ENCODE results near the gene ARFIP2.
A peak's percentile ranks its signal among the peaks of the same experiment; 100 is the strongest.
"Not testable (repeated sequence)": the region's sequence is repeated elsewhere in the genome, so short reads cannot be mapped to it uniquely, and the experiment has no call there.

The ARFIP2 gene, protein sequence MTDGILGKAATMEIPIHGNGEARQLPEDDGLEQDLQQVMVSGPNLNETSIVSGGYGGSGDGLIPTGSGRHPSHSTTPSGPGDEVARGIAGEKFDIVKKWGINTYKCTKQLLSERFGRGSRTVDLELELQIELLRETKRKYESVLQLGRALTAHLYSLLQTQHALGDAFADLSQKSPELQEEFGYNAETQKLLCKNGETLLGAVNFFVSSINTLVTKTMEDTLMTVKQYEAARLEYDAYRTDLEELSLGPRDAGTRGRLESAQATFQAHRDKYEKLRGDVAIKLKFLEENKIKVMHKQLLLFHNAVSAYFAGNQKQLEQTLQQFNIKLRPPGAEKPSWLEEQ

DNA sequence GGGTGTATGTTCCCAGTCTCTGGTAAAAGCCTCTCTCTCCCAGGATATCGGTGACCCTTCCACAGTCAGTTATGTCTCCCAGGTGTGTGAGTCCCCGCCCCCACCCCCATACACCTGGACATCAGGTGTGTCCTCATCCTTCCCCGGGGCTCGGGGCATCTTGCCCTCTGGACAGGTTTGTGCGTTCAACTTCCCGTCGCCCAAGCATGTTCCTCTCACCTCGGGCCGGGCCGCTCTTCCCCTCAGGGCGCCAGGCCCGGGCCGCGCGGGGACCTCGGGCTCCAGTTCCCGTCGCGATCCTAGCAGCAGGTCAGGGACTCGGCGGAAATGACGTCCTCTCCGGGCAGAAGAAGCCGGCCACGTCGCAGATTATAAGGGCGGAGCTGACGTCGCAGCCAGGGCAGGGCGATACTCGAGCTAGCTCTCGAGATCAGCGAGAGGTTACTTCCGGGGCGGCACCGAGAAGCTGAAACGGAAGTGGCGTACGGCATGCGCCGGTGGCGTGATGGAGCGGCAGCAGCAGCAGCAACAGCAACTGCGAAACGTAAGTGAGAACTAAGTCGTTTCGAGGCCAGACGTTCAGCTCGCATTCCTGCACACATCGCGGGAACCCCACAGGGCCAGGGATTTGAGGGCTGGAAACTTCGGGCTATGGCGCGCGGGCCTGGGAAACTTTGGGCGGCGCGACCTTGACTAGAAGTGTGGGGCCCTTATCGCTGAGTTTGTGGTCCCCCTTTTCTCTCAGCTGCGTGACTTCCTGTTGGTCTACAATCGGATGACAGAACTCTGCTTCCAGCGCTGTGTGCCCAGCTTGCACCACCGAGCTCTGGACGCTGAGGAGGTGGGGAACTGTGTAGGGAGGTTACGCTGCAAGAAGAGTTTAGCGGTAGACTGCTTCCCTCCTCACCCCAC, at the start of gene ARFIP2, which contains the start of gene TIMM10B:
ARFIP2 (minus strand) TSS at position 320 of the 912 bp plus-strand sequence. CDS start 910 bp downstream, outside the sequence.
TIMM10B (plus strand) TSS at position 490 of the 912 bp plus-strand sequence; CDS start at position 506, 16 bp downstream.
- DNase-seq: peak; percentile 93 to 97

DNA sequence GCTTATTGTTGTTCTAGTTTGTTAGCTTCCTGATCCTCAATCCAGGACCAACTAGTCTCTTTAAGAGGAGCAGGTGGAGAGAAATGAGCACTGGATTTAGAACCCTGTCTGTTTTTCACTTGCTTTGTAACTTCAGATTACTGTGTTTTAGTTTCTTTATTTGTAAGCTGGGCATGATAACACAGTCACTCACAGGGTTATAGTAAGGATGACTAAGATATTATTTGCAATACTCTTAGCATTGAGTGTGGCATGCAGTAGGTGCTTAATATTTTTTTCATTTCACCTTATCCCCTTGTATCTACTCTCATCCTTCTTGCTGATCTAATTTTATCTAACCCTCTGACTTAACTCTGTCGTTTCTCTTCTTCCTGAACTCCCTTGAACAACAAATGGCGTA, 49.7 kb upstream of the ARFIP2 start:
- no peak for DNase-seq

DNA sequence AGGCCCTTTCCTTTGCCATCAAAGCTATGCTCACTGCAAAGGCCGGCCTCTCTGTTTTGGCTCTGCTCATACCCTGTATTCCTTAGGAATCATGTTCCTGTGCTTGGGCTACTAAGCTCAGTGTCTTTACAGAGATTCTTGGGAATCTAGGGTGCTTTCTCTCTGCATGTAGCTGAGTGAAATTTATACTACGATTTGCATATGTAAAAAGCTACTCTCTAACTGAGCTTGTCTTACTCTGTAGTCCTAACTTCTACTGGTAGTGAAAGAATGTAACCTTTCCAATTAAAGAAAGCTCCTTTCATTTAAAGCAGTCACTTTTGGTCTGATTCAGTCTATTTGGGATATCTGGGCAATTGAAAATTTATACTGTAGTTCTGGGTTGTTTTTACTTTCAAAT, 48.1 kb upstream of the ARFIP2 start:
- no peak for DNase-seq

DNA sequence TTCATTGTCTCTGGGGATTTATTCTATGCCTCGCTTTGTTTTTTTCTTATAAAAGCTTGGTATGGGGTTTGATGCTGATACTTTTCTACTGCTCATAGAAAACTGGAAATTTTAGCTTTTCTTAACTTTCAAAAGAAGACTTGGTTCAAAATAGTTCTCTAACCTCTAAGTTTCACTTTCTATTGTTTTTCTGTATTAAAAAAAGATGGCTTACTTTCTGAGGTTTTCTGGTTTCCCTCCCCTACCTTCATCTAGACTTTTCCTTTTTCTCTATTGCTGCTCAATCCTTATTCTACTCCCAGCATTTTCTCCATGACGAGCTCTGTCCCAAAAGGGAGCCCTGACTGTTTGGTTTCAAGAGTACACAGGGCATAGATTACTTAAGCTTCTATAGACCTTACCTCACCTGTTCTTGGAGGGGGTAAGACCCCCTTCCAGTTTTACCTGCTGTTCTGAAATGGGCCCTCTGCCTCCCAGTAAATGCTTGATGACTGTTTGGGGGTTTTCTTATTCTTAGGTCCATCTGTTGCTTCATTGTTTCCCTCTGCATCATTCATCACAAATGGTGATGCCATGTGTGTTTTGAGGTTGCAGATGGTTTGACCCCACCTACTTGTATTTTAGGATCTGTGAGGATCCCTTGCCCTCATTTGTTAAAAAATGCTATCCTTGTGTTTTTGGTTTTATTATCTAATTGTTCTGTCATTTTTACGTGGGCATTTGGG, 45.4 kb upstream of the ARFIP2 start:
- no peak for DNase-seq

DNA sequence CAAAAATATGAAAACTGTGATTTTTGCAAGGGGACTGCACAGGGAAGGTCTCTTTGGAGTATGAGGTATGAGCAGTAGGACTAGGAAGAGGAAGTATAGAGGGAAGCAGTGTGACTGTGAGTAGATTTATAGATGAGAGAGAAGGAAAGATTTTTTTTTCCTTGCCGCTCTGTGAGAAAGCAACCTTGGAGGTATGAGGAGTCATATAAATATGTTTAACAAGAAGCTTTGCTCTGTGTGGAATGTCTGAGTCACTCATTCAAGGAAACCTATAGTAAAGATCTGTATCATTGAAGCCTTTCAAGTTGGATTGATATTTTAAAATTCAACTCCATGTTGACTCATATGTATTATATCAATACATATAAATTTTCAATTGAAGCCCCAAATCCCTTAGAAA, 42.1 kb upstream of the ARFIP2 start:
- no peak for DNase-seq

DNA sequence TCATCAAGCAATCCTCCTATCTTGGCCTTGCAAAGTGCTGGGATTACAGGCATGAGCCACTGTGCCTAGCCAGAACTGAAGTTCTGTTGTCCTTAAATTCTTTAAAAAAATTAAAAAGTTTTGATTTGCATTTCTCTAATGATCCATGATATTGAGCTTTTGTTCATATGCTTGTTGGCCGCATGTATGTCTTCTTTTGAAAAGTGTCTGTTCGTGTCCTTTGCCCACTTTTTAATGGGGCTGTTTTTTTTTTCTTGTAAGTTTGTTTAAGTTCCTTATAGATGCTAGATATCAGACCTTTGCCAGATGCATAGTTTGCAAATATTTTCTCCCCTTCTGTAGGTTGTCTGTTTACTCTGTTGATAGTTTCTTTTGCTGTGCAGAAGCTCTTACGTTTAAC, 40.8 kb upstream of the ARFIP2 start:
- DNase-seq: not testable (repeated sequence)

DNA sequence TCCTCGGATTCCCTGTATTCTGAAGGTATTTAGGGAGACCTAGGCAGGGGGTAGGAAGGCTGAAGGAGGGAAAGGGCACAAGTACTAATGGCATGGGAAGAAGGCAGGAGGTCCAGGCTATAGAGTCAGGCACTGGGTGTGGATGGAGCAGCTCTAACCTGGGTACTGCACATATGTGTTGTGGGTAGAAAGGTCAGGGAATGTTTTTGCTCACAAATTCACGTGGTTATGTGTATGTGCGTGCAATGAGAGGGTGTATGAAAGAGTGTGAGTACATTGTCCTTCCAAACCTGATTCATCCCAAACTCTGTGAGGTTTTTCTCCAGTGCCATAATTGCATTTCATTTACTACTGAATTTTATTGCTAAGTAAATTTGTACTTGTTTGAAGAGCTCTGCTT, 39.1 kb upstream of the ARFIP2 start:
- DNase-seq: no peak

DNA sequence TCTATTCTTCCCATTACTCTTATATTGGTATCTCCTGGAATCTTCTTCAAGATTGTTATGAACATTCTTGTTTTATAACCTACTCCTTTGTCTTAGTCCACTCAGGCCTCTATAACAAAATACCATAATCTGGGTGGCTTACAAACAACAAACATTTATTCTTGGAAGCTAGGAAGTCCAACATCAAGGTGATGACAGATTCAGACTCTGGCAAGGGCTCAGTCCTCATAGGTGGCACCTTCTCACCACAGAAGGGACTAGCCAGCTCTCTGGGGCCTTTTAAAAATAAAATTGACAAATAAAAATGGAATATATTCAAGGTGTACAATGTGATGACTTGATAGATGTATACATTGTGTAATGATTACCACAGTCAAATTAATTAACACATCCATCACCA, 35.7 kb upstream of the ARFIP2 start:
- DNase-seq: no peak

DNA sequence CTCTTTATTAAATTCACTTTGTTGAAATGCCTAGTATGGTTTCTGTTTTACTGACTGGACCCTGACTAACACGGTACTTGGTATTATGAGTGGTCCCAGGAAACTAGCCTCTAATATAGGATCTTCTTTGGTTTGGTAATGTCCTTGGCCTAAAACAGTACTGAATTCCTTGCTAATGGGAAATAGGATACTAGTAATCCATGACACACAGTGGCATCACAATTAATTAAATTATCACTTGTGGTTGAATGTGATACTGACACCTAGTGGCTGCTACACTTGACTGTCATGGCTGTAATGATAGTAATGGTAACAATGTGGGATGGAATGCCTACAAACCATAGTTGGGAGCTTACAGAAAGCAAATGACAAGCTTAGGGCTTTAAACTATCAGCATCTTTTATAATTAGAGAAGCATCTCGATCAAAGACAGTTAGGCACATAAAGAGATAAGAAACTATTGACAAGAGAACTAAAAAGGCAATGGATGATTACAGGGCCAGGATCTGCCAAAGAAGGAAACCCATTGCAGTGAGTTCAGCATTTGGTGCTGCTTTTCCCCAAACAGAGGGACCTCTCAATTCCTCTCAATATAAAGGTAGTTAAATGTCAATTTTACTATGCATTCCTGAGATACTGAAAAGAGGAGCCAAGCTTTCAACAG, 24.6 kb upstream of the ARFIP2 start:
- DNase-seq: no peak

DNA sequence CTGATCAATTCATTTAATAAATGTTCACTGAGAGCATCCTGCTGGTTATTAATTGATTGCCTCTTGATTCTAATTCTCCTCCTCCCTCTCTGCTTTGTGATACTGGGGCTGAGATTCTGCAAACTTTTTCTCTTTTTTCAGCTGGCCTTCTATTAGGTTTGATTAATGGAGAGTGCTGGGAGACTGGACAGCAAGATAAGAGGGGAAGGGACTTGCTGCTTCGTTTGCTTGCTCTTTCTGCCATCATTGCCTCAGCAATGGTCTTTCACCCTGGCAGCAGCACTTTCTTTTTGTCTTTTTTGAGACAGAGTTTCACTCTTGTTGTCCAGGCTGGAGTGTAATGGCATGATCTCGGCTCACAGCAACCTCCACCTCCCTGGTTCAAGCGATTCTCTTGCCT, 23.0 kb upstream of the ARFIP2 start:
- no peak for DNase-seq

DNA sequence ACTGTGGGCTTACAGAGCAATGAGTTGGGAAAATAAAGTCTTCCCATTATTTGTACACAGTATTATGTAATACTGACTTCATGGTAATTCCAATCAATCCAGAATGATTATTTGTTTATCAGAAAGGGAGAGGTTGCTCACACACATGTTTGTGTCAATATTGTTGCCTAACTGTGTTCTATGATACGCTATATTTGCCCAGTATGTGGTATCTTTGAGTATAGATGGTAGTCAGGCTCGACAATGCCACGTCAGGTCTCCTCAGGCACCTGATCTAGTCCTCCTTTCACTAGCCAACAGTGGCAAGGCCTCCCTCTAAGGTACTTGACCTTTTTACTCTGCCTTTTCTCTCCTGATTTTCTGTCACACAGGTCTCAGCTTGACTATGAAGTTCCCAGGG, 21.3 kb upstream of the ARFIP2 start:
- DNase-seq: no peak

DNA sequence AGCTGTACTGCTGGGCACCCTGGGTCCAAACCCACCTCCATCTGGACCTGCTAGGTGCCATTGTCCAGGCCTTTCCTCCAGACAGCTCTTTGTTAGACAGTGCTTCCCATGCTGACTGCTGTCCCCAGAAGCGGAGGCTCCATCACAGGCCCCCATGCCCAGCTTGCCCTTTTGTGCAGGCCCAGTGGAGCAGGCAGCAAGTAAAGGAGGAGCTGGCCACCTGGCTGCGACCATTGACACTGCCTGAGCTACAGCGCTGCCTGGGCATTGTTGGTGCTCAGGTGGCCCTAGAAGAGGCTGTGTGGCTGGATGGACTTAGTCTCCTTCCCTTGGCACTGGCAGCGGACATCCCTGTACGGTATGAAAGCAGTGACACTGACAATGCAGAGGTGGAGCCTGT, 17.4 kb upstream of the ARFIP2 start:
- no peak for DNase-seq

DNA sequence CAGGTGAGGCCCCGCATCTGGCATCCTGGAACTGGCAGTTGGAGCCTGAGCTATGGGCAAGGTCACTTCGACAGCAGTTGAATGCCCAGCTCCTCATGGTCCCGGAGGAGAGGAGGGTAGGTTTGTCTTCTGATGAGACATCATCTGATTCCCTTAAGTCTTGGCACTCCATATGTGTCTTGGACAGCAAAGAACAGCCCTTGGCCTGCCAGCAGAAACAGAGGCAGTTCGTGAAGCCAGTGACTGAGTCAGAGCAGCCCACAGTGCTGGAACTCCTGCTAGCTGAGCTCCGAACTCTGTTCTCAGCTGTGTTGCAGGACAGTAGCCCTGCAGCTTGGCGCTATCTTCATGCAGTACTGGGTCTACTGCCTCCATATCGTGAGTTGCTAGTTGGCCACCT, 17.0 kb upstream of the ARFIP2 start:
- no peak for DNase-seq

DNA sequence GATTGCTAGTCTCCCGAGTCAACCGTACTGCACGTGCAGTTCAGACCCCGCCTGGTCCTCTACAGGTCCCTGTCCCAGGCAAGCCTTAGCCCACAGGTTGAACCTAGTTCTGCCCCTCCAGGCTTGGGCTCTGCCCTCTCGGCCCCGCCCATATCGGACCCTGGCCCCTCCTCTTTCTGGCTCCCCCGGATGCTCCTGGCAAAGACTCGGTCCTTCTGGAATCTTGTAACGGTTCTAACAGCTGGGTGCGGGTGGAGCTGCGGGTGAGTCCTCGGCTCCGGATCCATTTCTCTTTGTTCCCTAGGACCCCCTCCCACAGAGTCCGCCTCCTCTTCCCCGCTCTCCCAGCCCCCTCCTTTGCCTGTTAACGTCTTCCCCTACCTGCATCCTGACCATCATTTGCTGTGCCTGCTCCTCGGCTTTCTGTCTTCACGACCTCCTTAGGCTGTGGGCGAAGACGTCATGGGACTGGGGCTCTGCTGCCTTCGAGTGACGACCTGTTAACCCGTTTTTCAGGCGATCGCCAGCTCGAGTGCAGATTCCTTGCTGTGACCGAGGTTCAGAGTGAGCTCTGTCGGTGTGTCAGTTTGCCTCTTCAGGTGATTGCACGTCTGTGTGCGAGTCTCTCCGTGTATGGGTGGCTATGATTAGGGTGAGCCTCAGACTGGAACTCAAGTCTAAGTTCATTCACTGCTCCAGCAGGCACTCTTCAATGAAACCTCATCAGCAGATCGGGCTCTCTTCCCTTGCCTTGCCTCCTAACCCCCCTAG, 16.1 kb upstream of the ARFIP2 start, which contains the start of gene DNHD1:
DNHD1 (plus strand) TSS at position 212 of the 771 bp plus-strand sequence. CDS start 936 bp downstream, outside the sequence.
- no peak for DNase-seq

DNA sequence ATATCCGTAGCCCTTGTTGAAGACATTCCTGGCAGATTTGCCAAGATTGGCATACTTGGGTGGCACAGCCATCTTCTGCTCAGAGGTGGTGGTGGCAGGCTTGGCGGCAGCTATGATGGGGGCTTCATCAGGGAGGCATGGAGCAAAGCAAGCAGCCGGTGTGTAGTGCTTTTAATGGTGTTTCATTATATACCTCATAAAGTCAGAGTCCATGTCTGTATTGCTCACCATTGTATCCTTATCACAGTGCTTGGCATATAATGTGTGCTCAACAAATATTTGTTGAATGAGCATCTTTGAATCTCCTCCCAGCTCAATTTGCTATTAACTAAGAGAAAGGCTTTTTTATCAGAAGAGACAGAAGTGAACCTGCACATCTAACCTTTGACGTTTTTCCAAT, 8.2 kb upstream of the ARFIP2 start:
- DNase-seq: no peak

DNA sequence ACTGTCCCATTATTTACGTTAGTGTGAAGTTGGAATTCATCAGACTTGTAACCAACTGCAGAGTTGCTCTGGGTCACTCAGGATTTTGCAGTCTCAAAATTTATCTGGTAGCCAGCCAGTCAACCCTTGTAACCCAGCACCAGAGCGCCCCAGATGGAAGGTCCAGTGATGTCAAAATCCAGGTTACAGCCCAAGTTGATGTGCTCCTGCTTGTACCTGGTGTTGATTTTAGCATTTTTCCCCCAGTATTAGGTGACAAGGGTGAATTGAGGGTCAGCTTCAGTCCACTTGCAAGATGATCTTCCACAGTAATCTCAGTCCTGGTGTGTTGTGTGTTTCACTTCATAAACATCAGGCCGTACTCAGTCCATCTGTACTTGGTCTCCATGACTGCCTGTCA, 7.7 kb upstream of the ARFIP2 start:
- no peak for DNase-seq

DNA sequence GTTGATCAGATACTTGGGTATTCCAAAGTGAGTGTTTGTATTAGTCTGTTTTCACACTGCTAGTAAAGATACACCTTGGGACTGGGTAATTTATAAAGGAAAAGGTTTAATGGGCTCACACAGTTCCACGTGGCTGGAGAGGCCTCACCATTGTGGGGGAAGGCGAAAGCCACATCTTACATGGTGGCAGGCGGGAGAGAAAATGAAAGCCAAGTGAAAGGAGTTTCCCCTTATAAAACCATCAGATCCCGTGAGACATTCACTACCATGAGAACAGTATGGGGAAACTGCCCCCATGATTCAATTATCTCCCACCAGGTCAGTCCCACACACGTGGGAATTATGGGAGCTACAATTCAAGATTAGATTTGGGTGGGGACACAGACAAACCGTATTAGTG, 7.2 kb upstream of the ARFIP2 start:
- no peak for DNase-seq

DNA sequence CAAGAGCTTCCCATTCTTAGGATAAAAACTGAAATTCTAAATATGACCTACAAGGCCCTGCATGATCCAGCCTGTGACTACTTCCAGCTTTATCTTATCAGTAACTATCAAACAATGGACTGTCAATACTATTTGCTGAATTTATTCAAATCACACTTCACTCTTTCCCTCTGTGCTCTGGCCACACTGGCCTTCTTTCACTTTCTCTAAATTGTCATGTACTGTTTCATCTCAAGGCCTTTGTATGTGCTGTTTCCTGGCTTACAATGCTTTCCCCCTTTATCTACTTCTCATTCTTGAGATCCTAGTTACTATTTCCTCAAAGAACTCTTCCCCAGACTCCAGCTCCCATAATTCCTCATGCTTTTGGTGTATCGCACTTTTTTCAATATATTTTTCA, 5.8 kb upstream of the ARFIP2 start:
- DNase-seq: no peak

DNA sequence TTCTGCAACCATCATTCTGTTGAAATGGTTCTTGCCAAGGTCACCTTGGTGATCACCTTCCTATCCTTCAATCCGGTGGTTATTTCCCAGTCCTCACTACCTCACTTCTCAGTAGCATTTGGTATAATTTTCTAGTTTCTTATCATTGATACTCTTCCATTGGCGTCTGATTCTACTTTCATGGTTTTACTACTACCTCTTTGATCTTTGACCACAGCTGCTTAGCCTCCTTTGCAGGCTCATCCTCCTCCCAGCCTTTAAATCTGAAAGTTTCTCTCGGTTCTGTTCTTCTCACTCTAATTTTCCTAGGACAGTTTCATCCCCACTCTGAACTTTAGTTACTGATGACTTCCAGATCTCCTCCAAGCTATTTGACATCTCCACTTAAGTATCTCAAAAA, 5.1 kb upstream of the ARFIP2 start:
- DNase-seq: no peak

DNA sequence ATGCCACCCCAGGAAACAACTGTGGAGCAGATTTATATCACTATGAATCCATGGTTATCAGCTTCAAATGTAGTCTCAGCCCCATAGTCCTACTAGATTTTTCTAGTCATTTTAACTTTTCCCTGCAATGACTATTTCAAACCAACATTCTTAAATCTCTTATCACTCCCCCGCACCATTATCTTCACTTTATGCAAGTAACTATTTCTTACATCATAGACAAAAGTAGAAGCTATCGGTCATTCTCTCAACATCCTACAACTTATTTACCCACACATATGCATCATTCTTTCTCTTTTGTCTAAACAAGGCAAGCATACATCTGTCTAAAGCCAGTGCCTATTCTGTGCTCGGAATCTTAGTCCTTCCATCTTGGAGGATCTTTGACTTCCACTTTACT, 4.5 kb upstream of the ARFIP2 start:
- DNase-seq: no peak

DNA sequence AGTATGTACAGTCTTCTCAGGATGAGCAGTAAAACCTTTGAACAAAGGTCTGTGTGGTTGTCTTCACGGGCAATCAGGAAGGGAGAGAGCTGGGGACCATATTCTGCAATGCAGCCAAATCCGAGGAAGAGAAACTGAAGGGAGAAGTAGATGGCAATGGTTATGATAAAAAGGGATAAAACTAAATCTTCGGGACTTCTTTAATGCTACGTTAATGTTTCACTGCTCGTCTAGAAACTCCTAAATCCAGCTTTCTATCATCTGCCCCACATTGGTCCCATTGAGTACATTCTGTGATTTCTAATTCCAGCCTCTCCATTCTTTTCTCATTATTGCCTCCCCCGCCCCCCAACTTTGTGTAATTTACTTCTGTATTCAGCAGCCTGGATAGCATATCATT, 1.9 kb upstream of the ARFIP2 start:
- DNase-seq: no peak

DNA sequence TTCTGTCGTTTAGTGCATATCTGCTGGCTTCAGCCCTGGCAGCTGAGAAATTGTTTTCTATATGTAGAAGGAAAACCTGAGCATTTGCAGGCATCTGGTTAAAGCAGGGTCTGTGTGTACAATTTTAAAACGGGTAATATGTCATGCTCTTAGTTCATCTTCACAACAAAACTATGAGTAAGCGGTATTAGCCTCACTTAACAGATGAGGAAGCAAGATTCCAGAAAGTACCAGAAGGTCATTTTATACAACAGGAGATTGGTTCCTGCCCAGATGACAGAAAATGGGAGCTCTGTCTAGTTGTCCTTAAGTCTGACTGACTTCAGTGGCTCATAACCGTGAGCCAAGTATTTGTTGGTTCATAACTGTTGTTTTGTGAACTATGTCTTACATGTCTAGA, 1.3 kb upstream of the ARFIP2 start:
- DNase-seq: no peak
